Central memory CD4-positive, alpha-beta T cell (primary cell): ENCODE results near the gene PARD6G.
"Not testable (repeated sequence)": the region's sequence is repeated elsewhere in the genome, so short reads cannot be mapped to it uniquely, and the experiment has no call there.

ENCODE experiments used
- DNase-seq: peaks from one replicate; pipeline ENCODE4 v3.0.0; 2022
- total RNA-seq, 3 experiments: gene quantifications; one replicate each; lab custom pipeline; 2026; lab: John Stamatoyannopoulos, UW

Gene PARD6G
- 0 to 0.25 (median 0.11) reads per million in 3 experiments for total RNA-seq

GRCh38 chr18:80247393-80247841, at the start of gene PARD6G:
TSS of gene PARD6G (minus strand) at chr18:80247514. CDS start at chr18:80247348, 166 bp downstream.
- peak; percentile 26 for DNase-seq

- DNase-seq, result not testable (repeated sequence)
Observed at GRCh38 chr18:80262241-80263033, 15.1 kb upstream of the PARD6G start.

GRCh38 chr18:80259610-80260009, 12.3 kb upstream of the PARD6G start:
- no peak for DNase-seq

- no peak for DNase-seq
Observed at GRCh38 chr18:80258640-80259039, 11.3 kb upstream of the PARD6G start.

GRCh38 chr18:80257579-80258543, 10.5 kb upstream of the PARD6G start:
- DNase-seq, result peak; percentile 26

- no peak for DNase-seq
Observed at GRCh38 chr18:80254971-80255500, 7.7 kb upstream of the PARD6G start.

GRCh38 chr18:80253871-80254492, 6.7 kb upstream of the PARD6G start:
- DNase-seq, result no peak

- no peak for DNase-seq
Observed at GRCh38 chr18:80253236-80253635, 5.9 kb upstream of the PARD6G start.

- no peak for DNase-seq
Observed at GRCh38 chr18:80252136-80252535, 4.8 kb upstream of the PARD6G start.

GRCh38 chr18:80251700-80252099, 4.4 kb upstream of the PARD6G start:
- DNase-seq, result no peak

- no peak for DNase-seq
Observed at GRCh38 chr18:80250740-80251364, 3.5 kb upstream of the PARD6G start.

- DNase-seq, result no peak
Observed at GRCh38 chr18:80249217-80250093, 2.1 kb upstream of the PARD6G start.

GRCh38 chr18:80246445-80247392, 595 bp downstream of the PARD6G start:
- no peak for DNase-seq

- DNase-seq, result no peak
Observed at GRCh38 chr18:80245781-80246444, 1.4 kb downstream of the PARD6G start.

- no peak for DNase-seq
Observed at GRCh38 chr18:80244956-80245730, 2.2 kb downstream of the PARD6G start.

- DNase-seq, result no peak
Observed at GRCh38 chr18:80244167-80244566, 3.1 kb downstream of the PARD6G start.

GRCh38 chr18:80243204-80243603, 4.1 kb downstream of the PARD6G start:
- no peak for DNase-seq
